Nephron progenitor cell (in vitro differentiated cells): ENCODE measurements around the gene PBX1.

Experiments used
- DNase-seq: peaks from one replicate; pipeline ENCODE4 v3.0.0; 2021
- H3K27ac Mint-ChIP-seq: 2 replicates; pipeline ENCODE4 v1.8.0; 2021; ENCODE audit warnings: mild to moderate bottlenecking, moderate library complexity, mixed read lengths
- H3K27me3 Mint-ChIP-seq: 2 replicates; pipeline ENCODE4 v1.8.0; 2021; ENCODE audit warnings: mild to moderate bottlenecking, low read depth, mixed read lengths; ENCODE audit not compliant: poor library complexity
- H3K36me3 Mint-ChIP-seq: 2 replicates; pipeline ENCODE4 v1.8.0; 2021; ENCODE audit warnings: low read depth, mixed read lengths
- H3K4me1 Mint-ChIP-seq: 2 replicates; pipeline ENCODE4 v1.8.0; 2021; ENCODE audit warnings: mixed read lengths
- H3K4me3 Mint-ChIP-seq: 2 replicates; pipeline ENCODE4 v1.8.0; 2021; ENCODE audit warnings: mild to moderate bottlenecking, moderate library complexity, mixed read lengths
- H3K9me3 Mint-ChIP-seq: 2 replicates; pipeline ENCODE4 v1.8.0; 2021; ENCODE audit warnings: mild to moderate bottlenecking, moderate library complexity, mixed read lengths
- TF ChIP-seq, protein P1 (sequence below): fragments of 200-600 bp; sonication (generic); IDR thresholded peaks from 2 replicates; pipeline ENCODE4 v1.5.0; 2021; ENCODE audit warnings: antibody characterized with exemption

Gene PBX1

DNA sequence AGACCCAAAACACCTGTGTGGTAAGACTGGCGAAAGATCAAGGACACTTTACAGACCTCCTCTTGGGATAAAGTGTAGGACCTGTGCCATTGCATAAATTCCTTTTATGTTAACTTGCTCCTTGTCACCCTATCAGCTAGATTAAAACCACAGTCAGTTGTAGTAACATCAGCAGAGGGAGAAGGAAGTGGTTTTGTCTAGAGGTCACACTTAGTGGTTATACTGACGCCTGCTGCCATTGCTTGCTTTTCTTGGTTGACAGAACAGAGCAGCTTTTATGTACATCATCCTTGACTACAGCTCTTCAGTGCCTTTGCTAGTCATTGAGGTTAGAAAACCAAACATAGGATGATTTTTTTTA, 101.4 kb downstream of the PBX1 start:
- no peak for DNase-seq
- Mint-ChIP-seq H3K9me3 (no peaks in the 10 kb centered on the region), H3K27ac (peak overlapping the region; percentile 7), H3K4me1 (peaks cover 31% of the 10 kb centered on the region), H3K27me3 (no peaks in the 10 kb centered on the region), H3K36me3 (peaks cover 22% of the 10 kb centered on the region), H3K4me3 (no peak overlapping the region)
- TF ChIP-seq, protein P1, sequence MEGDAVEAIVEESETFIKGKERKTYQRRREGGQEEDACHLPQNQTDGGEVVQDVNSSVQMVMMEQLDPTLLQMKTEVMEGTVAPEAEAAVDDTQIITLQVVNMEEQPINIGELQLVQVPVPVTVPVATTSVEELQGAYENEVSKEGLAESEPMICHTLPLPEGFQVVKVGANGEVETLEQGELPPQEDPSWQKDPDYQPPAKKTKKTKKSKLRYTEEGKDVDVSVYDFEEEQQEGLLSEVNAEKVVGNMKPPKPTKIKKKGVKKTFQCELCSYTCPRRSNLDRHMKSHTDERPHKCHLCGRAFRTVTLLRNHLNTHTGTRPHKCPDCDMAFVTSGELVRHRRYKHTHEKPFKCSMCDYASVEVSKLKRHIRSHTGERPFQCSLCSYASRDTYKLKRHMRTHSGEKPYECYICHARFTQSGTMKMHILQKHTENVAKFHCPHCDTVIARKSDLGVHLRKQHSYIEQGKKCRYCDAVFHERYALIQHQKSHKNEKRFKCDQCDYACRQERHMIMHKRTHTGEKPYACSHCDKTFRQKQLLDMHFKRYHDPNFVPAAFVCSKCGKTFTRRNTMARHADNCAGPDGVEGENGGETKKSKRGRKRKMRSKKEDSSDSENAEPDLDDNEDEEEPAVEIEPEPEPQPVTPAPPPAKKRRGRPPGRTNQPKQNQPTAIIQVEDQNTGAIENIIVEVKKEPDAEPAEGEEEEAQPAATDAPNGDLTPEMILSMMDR, result no peak

DNA sequence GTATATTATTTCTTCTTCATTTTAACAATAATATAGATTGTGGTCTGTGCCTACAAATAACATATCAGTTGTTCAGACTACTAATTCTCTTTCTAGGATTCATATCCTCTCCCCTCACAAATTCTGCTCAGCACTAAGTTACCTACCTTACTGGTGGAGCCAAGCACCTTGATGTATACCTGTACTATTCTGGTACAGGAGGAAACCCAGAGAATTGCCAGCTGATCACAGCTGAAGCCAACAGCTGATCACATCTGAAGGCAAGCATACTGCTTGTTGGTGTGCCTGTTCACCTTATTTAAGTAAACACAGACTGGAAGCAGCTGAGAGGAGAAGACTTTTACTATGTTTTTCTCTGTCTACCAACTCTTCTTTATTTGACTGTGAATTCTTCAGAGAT, 101.8 kb downstream of the PBX1 start:
- Mint-ChIP-seq H3K36me3 (peaks cover 18% of the 10 kb centered on the region), H3K27me3 (no peaks in the 10 kb centered on the region), H3K27ac (no peak overlapping the region), H3K4me3 (no peak overlapping the region), H3K4me1 (peaks cover 33% of the 10 kb centered on the region), H3K9me3 (no peaks in the 10 kb centered on the region)
- TF ChIP-seq, protein P1, result no peak
- DNase-seq, result no peak

DNA sequence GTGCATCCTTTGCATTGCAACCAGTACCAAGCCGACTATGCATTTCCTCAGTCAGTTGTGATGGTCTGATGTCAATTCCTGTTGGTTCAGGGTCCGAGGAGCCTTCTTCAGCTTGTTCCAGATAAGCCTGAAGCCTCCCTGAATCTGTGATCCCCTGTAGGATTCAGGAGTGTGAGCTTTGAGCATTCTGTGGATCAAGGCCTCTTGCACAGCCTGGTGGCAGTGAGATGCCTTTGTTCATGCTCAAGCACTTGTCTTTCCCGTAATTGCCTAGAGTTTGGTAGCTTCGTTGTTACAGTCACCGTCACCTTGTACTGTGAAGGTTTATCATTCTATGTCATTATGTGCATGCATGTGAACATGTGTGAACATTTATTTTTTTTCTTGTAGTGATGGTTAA, 103.5 kb downstream of the PBX1 start:
- TF ChIP-seq, protein P1, result no peak
- DNase-seq, result no peak
- Mint-ChIP-seq H3K9me3 (no peaks in the 10 kb centered on the region), H3K36me3 (peaks cover 17% of the 10 kb centered on the region), H3K4me1 (peaks cover 45% of the 10 kb centered on the region), H3K27me3 (no peaks in the 10 kb centered on the region), H3K4me3 (no peak overlapping the region), H3K27ac (no peak overlapping the region)

DNA sequence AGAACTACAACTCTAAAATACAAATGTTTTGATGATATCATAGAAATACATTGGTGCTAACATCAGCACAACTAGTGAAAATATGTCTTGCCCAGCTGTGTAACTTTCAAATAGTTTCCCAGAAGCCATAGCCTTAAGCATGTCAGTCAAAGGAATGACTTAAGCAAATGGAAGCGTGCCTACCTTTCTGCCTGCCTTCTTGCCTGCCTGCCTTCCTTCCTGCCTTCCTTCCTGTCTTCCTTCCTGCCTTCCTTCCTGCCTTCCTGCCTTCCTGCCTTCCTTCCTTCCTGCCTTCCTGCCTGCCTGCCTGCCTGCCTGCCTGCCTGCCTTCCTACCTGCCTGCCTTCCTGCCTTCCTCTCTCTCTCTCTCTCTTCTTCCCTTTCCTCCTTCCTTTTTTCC, 104.0 kb downstream of the PBX1 start:
- no peak for DNase-seq
- H3K9me3 Mint-ChIP-seq, result no peaks in the 10 kb centered on the region
- H3K4me1 Mint-ChIP-seq, result peaks cover 45% of the 10 kb centered on the region
- no peaks in the 10 kb centered on the region for H3K27me3 Mint-ChIP-seq
- TF ChIP-seq, protein P1, result no peak
- peaks cover 19% of the 10 kb centered on the region for H3K36me3 Mint-ChIP-seq
- H3K4me3 Mint-ChIP-seq, result no peak overlapping the region
- peak overlapping the region; percentile 73 for H3K27ac Mint-ChIP-seq

DNA sequence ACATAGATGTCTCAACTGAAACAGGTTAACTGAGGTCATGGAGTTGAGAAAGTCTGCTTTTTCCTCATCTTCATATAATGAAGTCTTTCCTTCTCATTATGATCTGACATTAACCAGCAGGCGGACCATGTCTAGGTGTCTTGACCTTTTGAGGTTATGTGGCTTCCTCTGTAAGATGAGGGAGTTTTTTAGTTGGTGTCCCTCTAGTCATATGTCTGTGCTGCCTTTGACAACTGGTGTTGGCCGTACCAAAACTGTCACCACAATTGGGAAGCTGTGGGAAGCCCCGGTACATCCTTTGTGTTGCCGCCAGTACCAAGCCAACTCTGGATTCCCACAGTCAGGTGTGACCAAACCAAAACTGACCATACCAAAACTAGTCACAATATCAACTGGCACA, 105.1 kb downstream of the PBX1 start:
- Mint-ChIP-seq H3K9me3 (no peaks in the 10 kb centered on the region), H3K4me1 (peaks cover 41% of the 10 kb centered on the region), H3K36me3 (peaks cover 31% of the 10 kb centered on the region), H3K4me3 (no peak overlapping the region), H3K27ac (no peak overlapping the region), H3K27me3 (no peaks in the 10 kb centered on the region)
- TF ChIP-seq, protein P1, result no peak
- no peak for DNase-seq

DNA sequence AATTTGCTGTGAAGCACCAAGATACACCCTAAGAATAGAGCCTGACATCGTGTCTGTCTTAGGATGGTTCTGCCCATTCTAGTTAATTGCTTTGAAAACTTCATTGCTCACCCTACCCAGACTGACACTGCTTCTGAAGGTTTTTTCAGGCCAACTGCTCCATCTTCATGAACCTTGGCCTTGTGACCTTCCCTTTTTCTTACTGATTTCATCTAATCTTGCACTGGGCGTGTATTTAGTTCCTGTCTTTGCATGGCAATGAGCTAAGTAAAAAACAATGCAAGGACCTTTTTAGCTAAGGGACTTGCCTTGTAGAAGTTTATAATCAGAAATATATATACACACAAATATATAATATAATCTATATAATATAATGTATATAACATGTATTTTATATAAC, 108.0 kb downstream of the PBX1 start:
- TF ChIP-seq, protein P1, result no peak
- DNase-seq, result no peak
- Mint-ChIP-seq H3K27me3 (no peaks in the 10 kb centered on the region), H3K27ac (no peak overlapping the region), H3K36me3 (peaks cover 34% of the 10 kb centered on the region), H3K4me1 (peaks cover 48% of the 10 kb centered on the region), H3K9me3 (peaks cover 3% of the 10 kb centered on the region), H3K4me3 (no peak overlapping the region)
